Heart left ventricle (tissue), 13 donors: ENCODE measurements around the gene SPG11.

ENCODE experiments used
- CTCF ChIP-seq, 12 donors: fragments of 200-600 bp; sonication (generic) in 4 of 12; IDR thresholded peaks; one replicate each; pipeline versions ENCODE4 v1.5.0 to v1.8.0; 2018 to 2022; ENCODE audit warnings: antibody characterized with exemption in 12 of 12, mild to moderate bottlenecking in 5 of 12
- POLR2A ChIP-seq, 2 donors: fragments of 450-650 bp; IDR thresholded peaks; one replicate each; pipeline ENCODE4 v1.6.1; 2017; ENCODE audit warnings: antibody characterized with exemption in 2 of 2, mild to moderate bottlenecking in 2 of 2, moderate library complexity in 2 of 2
- donor health status: ischemic (EF 13 %, LVEDD 7.1; RV severe dilation, severe dysfunction).
- donor health status: DM: no; HTN: yes; CAD: no.
- donor health status: DM: no; HTN: no; CAD: no.
- donor health status: ischemic (EF 25% LVEDD 6.9; RV normal size, moderate dysfunction).
- donor health status: ischemic (EF 25% LVEDD 5.7; RV mildly dilated, moderate dysfunction).
- donor health status: ischemic (EF 35%, LVEDD 5.7; RV mildly dilated, moderate dysfunction).
- donor health status: nonischemic (EF 11% LVEDD 7.7; RV severe dilation, severe dysfunction).
- donor health status: DM: yes; HTN: yes; CAD: no.
- donor health status: PGD.
- donor health status: ischemic (EF 29% LVEDD 5.4; RV normal size, mild dysfunction).
- donor health status: nonischemic (EF 23%, LVEDD 6.1; RV moderate dilation, normal function).

- TF ChIP-seq CTCF (IDR thresholded peaks at IDR 0.05) (no peak), POLR2A (IDR thresholded peaks at IDR 0.05) (no peak)
Observed at GRCh38 chr15:44633603-44634002, 29.9 kb downstream of the SPG11 start.
